Measurements from ENCODE around the gene PXMP4.
A peak's percentile ranks its signal among the peaks of the same experiment; 100 is the strongest.
"Not testable (repeated sequence)": the region's sequence is repeated elsewhere in the genome, so short reads cannot be mapped to it uniquely, and the experiment has no call there.

The PXMP4 gene, protein sequence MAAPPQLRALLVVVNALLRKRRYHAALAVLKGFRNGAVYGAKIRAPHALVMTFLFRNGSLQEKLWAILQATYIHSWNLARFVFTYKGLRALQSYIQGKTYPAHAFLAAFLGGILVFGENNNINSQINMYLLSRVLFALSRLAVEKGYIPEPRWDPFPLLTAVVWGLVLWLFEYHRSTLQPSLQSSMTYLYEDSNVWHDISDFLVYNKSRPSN

DNA sequence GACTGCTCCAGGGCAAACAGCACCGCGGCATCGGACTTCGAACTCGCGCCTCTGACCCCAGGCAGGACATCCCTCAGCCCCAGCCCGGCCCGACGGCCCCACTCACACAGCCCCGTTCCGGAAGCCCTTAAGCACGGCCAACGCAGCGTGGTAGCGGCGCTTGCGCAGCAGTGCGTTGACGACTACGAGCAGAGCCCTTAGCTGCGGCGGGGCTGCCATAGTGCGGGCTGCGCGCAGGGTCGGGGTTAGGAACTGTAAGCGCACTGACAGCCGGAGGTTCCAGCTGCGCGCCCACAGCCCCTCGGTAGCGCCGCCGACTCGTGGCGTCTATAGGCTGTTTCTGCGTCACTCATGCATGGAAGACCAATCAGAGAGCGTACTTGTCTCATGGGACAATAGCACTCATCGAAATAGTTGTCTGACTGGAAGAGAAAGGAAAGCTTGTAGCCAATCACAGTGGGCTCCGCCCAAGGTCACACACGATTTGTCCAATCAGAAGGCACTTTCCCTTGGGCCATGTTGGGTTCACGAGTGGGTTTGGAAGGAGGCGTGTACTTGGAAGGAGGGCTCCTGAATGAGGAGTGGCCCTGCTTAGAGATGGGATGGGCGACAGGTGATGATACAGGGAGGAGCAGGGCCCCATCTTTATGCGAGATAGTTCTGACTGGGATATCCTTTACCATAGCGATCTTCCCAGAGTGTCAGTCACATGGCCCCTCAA lies at the start of gene PXMP4:
Gene PXMP4 (minus strand): TSS at position 322 of the 721 bp plus-strand sequence. CDS start 103 bp downstream, at position 219.
- peak; percentile 63 to 69 for DNase-seq (ENCODE audit: low read depth in 1 of 2, low spot score in 1 of 2)

DNA sequence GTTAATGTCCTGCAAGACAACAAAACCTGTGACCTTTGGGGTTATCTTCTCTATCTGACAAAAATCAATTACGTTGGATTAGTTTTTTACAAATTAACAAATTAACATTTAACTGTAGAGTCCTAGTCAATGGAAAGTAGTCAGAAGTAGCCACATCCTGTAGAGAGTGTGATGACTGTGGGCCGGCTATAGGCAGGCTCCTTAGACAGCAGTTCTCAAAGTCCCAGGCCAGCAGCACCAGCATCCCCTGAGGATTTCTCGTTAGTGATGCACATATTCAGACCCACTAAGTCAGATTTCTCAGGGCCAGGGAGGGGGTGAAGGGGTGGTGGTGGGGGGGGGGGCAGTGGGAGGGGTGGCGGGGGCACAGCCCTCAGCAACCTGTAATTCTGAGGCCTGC lies 48.9 kb upstream of the PXMP4 start:
- no peak for DNase-seq (ENCODE audit: low read depth in 1 of 2, low spot score in 1 of 2)

DNA sequence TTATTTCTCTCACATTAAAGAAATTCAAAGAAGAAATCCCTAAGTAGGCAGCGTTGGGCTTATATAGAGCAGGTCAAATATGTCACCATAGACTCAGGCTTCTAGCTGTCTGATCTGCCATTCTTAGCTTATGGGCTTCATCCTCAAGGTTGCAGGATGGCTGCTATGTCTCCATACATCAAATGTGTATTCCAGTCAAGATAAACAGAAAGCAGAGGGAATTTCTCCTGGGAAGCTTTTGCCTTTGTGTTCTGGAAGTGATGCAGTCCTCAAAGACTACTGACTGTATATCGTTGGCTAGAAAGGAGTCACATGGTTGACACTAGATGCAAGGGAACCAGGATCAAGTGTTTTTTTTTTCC lies 47.6 kb upstream of the PXMP4 start:
- DNase-seq (ENCODE audit: low read depth in 1 of 2, low spot score in 1 of 2) = no peak

DNA sequence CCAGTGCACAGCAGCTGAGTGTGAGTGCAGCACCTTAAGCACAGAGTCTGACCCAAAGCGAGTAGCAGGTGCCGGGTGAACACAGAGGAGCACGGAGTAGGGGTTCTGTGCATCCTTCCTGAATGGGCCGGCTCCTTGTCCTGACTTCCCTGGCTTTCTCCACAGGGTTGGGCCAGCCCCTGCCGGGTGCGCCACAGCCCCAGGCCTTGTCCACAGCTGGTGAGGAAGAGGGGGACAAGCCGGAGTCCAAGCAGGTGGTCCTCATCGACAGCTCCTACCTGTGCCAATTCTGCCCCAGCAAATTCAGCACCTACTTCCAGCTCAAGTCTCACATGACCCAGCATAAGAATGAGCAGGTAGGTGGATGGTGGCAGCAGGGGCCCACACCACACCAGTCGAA lies 46.6 kb upstream of the PXMP4 start:
- no peak for DNase-seq (ENCODE audit: low read depth in 1 of 2, low spot score in 1 of 2)

DNA sequence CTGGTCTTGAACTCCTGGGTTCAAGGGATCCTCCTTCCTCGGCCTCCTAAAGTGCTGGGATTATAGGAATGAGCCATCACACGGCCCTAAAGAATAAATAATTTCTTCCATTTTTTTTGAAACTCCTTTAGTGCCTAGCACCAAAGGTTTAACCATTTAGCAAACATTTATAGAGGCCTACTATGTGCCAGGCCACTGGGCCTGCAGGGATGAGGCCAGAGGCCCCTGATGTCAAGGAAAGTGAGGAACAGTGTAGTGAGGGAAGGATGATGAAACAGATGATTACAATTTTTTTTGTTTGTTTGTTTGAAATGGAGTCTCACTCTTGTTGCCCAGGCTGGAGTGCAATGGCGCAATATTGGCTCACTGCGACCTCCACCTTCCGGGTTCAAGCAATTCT lies 45.5 kb upstream of the PXMP4 start:
- DNase-seq (ENCODE audit: low read depth in 1 of 2, low spot score in 1 of 2) = no peak

DNA sequence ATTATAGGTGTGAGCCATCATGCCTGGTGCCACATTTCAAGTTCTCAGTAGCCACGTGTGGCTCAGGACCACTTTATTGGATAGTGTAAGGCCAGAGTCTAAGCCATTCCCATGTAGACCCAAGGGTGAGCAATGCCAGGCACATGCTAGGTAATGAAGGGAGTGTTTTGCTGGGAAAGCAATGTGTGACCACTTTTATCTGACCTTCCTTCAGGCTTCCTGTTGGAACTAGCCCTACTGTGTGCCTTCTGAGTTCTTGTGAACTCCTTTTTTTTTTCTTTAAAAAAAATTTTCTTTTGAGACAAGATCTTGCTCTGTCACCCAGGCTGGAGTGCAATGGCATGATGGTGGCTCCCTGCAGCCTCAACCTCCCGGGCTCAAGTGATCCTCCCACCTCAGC lies 45.0 kb upstream of the PXMP4 start:
- DNase-seq (ENCODE audit: low read depth in 1 of 2, low spot score in 1 of 2) = no peak

DNA sequence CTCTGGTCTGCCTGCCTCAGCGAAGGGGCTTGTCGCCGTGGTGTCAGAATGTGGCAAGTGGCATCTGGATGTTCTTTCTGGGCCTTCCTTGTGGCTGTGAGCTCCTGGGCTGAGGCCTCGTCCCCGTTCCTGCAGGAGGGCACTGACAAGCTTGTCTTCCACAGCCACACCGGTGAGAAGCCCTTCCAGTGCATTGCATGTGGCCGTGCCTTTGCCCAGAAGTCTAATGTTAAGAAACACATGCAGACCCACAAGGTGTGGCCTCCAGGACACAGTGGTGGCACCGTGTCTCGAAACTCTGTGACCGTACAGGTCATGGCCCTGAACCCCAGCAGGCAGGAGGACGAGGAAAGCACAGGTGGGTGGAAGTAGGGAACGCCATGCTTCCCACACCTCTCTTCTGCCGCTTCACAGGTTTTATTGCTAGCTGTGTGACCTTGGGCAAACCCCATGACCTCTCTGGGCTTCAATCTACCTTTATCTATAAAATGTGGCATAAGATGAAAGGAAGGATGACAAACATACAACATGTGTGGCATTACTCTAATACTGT lies 41.7 kb upstream of the PXMP4 start:
- no peak for DNase-seq (ENCODE audit: low read depth in 1 of 2, low spot score in 1 of 2)

DNA sequence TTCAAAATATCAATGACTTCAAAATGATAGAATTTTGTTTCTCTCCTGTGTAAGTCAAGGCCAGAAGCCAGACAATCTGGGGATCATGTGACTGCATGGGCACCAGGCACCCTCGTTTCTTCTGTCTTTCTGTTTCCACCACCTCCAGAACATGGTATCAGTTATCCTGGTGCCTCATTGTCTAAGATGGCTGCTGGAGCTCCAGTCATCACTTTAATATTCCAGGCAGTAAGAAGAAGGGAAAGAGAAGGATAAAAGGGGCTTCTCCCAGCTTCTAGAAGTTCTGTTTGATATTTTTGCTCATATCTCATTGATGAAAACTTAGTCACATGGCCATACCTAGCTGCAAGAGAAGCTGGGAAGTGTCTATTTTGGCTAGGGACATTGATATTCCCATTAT lies 37.3 kb upstream of the PXMP4 start:
- no peak for DNase-seq (ENCODE audit: low read depth in 1 of 2, low spot score in 1 of 2)

DNA sequence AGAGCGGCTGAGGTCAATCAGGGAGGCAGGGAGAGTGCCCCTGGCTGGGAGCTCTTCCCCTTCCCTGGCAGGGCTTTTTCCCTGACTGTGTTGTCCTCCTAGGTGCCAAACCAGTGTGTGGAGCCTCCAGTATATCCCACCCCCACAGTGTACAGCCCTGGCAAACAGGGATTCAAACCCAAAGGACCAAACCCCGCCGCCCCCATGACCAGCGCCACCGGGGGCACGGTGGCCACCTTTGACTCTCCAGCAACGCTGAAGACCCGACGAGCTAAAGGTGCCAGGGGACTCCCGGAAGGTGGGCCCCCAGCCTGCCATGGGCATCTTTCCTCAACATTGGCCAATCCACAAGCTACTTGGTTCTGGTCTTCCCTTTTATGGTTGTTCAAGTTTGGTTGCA lies 36.9 kb upstream of the PXMP4 start:
- no peak for DNase-seq (ENCODE audit: low read depth in 1 of 2, low spot score in 1 of 2)

DNA sequence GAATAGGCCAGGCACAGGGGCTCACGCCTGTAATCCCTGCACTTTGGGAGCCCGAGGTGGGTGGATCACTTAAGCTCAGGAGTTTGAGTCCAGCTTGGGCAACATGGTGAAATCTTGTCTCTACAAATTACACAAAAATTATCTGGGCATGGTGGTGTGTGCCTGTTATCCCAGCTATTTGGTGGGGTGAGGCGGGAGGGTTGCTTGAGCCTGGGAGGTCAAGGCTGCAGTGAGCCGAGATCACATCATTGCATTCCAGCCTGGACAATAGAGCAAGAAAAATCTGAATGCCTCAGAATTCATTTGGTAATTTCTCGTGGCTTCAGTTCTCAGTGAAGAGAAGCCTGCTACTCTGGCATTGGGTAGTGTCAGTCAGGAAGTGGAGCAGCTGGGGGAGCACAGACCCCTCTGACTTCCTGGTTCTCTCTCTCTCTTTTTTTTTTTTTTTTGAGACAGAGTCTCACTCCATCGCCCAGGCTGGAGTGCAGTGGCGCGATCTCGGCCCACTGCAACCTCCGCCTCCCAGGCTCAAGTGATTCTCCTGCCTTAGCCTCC lies 35.9 kb upstream of the PXMP4 start:
- DNase-seq (ENCODE audit: low read depth in 1 of 2, low spot score in 1 of 2) = not testable (repeated sequence)

DNA sequence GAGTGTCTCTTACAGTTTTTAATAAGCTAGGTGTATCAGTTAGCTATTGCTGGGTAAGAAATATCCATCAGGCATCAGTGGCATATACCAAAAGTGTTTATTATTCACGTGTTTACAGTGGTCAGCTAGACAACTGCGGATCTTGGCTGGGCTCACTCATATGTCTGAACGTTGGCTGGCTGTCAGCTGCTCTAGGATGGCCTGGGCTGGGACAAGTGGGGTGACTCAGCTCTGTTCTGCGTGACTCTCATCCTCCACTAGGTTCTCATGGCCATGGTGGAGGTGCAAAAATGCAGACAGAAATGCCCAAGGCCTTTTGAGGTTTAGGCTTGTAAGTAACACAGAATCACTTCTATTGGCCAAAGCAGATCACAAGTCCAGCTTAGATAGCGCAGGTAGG lies 33.7 kb upstream of the PXMP4 start:
- no peak for DNase-seq (ENCODE audit: low read depth in 1 of 2, low spot score in 1 of 2)

DNA sequence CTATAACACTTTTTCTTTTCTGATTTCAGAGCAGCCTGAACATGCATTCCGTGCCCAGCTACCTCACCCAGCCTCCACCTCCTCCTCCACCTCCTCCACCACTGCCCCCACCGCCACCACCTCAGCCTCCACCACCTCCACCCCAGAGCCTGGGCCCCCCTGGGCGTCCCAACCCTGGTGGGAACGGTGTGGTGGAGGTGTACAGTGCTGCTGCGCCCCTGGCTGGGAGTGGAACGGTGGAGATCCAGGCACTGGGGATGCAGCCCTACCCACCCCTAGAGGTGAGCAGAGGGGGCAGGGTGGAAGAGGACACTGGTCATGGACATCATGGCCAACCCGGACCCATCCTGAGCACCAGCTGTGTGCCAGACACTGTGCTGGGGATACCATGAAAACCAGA lies 33.0 kb upstream of the PXMP4 start:
- no peak for DNase-seq (ENCODE audit: low read depth in 1 of 2, low spot score in 1 of 2)

DNA sequence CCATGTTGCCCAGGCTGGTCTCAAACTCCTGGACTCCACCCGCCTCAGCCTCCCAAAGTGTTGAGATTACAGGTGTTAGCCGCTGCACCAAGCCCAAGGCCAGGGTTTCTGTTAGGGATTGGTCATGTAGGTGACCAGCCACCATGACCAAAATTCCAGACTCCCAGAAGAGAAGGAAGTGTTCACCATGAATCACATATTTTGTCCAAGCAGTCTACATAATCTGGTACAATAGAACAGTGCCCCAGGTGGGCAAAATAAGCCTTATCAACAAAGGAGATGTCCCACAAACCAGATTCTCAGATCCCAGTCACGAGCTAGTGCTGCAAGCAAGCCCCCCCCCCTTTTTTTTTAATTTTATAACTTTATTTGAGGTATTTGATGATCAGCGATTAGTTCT lies 31.7 kb upstream of the PXMP4 start:
- DNase-seq (ENCODE audit: low read depth in 1 of 2, low spot score in 1 of 2) = no peak

DNA sequence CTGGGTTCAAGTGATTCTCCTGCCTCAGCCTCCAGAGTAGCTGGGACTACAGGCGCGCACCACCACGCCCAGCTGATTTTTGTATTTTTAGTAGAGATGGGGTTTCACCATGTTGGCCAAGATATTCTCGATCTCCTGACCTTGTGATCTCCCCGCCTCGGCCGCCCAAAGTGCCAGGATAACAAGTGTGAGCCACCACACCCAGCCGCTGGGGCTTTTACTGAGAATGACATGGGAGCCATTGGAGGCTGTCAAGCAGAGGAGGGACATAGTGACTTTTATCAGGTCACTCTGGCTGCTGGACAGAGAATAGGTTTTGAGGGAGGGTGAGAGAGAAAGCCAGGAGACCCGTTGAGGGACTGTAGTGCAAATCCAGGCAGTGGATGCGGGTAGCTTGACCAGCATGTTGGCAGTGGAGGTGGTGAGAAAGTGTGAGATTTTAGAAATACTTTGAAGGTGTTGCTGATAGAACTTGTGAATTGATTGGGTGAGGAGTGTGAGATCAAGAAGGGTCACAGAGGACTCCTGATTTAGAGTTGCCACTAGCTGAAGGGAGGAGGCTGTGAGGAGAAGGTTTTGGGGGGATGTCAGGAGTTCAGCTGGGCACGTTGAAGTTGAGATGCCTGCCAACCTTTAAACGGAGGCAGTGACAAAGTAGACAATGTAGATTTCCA lies 26.4 kb upstream of the PXMP4 start:
- no peak for DNase-seq (ENCODE audit: low read depth in 1 of 2, low spot score in 1 of 2)

DNA sequence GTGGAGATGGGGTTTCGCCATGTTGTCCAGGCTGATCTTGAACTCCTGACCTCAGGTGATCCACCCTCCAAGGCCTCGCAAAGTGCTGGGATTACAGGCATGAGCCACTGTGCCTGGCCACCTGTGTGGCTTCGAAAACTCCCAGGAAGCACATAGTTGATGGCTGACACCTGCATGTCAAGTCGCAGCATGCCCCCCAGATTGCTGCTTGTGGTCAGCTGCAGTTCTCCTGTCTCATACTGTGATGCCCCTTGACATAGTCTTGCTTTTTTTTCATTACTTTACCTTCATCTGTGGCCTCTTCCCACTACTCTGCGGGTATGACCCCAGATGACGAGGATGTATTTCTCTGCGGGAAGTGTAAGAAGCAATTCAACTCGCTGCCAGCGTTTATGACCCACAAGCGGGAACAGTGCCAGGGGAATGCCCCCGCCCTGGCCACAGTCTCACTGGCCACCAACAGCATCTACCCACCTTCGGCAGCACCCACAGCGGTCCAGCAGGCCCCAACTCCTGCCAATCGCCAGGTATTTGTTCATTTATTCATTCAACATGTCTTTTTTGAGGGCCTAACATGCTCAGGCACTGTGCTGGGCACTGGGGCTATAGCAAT lies 24.8 kb upstream of the PXMP4 start:
- DNase-seq (ENCODE audit: low read depth in 1 of 2, low spot score in 1 of 2) = no peak

DNA sequence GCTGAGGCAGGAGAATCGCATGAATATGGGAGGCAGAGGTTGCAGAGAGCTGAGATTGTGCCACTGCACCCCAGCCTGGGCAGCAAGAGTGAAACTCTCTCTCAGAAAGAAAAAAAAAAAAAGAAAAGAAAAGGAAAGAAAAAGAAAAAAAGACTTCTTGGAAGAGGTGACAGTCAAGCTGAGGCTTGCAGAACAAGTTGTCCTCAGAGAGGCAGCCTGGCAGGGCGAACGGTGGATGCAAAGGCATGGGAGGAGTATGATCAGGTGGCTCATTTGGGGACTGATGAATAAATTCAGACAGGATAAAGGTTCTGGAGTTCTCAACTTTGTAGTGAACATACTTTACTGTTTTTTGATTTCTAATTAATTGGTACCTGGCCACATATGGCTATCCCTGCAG lies 24.1 kb upstream of the PXMP4 start:
- no peak for DNase-seq (ENCODE audit: low read depth in 1 of 2, low spot score in 1 of 2)

DNA sequence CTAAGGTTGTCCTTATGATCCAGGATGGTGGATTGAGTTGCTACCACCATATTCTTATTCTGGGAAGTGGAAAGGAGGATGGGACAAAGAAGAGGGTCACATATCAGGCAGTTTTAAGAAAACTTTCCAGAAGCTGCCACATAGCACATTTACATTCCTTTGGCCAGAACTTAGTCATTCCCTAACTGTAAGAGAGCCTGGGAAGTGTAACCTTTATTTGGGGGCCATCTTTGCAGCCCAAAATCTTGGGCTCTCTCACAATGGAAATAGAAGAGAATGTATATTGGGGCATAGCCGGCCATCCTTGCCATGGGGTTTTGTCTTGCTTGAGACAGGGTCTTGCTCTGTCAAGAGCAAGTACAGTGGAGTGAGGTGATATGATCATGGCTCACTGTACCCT lies 20.1 kb upstream of the PXMP4 start:
- no peak for DNase-seq (ENCODE audit: low read depth in 1 of 2, low spot score in 1 of 2)

DNA sequence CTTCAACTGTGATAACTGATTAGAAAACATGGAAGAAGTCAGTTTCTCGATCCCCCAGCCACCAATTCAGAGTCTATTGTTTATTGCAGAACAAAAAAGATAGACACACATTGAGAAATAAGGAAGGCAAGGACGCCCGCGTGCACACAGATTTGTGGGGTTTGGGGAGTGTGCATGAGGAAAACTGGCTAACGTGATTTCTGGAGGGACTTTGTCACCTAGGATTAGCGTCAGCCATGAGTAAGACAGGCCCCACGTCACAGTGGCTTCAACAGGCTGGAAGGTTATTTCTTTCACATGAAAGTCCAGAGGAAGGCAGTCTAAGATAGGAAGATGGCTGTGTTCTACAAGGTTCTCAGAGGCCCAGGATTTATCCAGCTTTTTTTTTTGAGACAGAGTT lies 19.4 kb upstream of the PXMP4 start:
- DNase-seq (ENCODE audit: low read depth in 1 of 2, low spot score in 1 of 2) = no peak

DNA sequence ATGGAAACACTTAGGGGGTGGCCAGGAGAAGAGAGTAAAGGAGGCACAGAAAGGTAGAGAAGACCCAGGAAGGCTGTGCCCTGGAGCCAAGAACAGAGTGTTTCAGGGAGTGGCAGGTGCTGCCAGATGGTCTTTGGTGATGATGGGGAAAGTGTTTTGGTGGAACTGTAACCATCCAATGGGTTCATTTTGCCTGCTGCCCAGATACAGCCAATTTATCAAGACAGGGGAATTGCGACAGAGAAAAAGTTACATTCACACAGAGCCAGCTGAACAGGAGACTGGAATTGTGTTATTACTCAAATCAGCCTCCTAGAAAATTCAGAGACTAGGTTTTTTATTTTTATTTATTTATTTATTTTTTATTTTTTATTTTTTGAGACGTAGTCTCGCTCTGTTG lies 16.9 kb upstream of the PXMP4 start:
- DNase-seq (ENCODE audit: low read depth in 1 of 2, low spot score in 1 of 2) = no peak

DNA sequence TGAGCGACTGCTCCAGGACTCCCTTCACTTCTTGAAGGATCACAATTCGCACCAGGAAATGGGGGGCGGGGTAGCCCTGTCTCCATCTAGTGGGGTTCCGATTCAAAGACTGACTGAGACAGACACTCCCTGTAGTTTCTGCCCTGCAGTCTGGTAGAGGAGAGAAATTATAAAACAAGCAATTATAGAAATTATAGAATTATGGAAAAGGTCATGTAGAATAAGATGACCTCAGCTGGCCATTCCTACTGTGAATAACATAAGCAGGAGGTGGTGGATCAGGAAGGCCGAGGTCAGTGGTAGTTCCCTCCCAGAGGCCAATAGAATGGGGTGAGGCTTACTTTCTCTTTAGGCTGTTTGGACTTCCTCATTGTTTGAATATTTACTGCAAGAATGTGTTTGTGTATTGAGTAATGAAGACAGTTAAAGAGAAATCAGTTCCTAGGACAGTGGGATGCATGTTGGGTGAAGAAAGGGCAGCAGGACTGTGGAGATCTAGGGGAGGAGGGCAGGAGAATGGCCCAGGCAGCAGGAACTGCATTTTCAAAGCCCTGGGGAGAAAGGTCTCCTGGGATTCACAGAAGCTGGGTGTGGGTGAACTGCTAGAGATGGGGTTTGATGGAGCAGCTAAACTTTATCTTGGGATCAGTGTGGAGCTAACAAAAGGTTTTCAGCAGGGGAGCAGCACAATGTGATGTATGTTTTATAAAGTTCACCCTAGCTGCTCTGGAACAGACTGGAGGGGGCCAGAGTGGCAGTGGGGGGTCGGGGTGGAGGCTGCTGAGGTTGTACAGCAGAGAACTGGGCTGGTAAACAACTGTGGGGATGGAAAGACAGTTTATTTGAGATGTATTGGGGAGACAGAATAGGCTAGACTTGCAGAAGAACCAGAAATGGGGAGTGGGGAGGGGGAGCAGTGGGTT lies 13.8 kb upstream of the PXMP4 start:
- no peak for DNase-seq (ENCODE audit: low read depth in 1 of 2, low spot score in 1 of 2)
